ENCODE measurements around the gene BATF2. TPM values are rescaled to one million over a fixed set of nuclear protein-coding genes. Genes with fewer than 3 reads are reported as not detected.
"Not testable (repeated sequence)": the region's sequence is repeated elsewhere in the genome, so short reads cannot be mapped to it uniquely, and the experiment has no call there.

Gene BATF2
- total RNA-seq, 4 donors from 2014 or later, result 0.15 to 0.62 TPM; not detected in 2

DNA sequence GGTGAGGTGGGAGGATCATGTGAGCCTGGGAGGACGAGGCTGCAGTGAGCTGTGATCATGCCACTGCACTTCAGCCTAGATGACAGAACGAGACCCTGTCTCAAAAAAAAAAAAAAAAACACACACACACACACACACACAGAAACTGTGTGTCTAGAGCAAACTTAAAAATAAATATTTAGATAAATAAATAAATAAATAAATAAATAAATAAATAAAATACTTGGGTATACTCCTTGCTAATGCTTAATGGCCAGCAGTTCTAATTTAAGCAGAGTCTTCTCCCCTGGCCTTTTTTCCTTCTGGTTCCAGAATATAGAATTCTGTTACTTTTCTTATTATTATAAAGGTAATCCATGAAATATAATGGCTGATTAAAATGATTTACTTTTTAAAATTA lies 12.1 kb upstream of the BATF2 start:
- DNase-seq (ENCODE audit: low spot score in 2 of 2), result no peak
- intact Hi-C loops (cut with DNase I; ENCODE audit: low total_unique reads), result no loop called here
- no peak for TF ChIP-seq POLR2A (IDR thresholded peaks at IDR 0.05)
- TF ChIP-seq, protein P1, sequence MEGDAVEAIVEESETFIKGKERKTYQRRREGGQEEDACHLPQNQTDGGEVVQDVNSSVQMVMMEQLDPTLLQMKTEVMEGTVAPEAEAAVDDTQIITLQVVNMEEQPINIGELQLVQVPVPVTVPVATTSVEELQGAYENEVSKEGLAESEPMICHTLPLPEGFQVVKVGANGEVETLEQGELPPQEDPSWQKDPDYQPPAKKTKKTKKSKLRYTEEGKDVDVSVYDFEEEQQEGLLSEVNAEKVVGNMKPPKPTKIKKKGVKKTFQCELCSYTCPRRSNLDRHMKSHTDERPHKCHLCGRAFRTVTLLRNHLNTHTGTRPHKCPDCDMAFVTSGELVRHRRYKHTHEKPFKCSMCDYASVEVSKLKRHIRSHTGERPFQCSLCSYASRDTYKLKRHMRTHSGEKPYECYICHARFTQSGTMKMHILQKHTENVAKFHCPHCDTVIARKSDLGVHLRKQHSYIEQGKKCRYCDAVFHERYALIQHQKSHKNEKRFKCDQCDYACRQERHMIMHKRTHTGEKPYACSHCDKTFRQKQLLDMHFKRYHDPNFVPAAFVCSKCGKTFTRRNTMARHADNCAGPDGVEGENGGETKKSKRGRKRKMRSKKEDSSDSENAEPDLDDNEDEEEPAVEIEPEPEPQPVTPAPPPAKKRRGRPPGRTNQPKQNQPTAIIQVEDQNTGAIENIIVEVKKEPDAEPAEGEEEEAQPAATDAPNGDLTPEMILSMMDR (IDR thresholded peaks at IDR 0.05), result no peak
- 85 to 97% methylated on average over 2 of the region's 2 CpGs for WGBS, 2 donors
- H3K4me3 ChIP-seq (ENCODE audit: low read depth, poor library complexity, severe bottlenecking), result no peak overlapping the region

DNA sequence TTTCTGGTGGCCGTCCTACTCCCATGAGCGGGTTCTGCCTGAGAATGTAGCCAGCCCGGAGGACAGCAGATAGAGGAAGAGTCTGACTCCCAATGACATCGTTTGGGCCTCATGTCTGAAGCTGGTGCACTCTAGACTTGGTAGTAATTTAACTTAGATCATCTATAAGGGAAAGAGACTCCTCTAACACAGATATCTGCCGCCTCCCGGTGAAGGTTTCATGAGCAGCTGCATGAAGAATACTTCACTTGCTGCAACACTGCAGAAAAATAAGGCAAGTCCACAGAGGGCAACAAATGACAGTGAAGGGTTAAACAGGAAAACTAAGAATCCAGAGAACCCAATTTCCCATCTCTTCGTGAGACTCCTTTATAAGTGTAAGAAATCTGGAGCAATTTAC lies 11.2 kb upstream of the BATF2 start:
- WGBS, 2 donors, result 68 to 75% methylated on average over 7 of the region's 7 CpGs
- no peak for DNase-seq (ENCODE audit: low spot score in 2 of 2)
- no peak overlapping the region for H3K4me3 ChIP-seq (ENCODE audit: low read depth, poor library complexity, severe bottlenecking)
- intact Hi-C loops (cut with DNase I; ENCODE audit: low total_unique reads), result no loop called here
- no peak for TF ChIP-seq POLR2A (IDR thresholded peaks at IDR 0.05)

DNA sequence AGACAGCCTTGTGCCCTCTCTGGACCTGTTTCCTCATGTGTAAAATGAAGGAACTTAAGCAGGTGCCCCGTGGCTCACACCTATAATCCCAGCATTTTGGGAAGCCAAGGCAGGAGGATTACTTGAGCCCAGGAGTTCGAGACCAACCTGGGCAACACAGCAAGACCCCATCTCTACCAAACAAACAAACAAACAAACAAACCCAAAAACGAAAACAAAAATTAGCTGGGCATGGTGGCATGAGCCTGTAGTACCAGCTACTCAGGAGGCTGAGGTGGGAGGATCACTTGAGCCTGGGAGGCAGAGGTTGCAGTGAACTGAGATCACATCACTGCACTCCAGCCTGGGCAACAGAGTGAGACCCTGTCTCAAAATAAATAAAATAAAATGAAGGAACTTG lies 7.2 kb upstream of the BATF2 start:
- 66 to 69% methylated on average over 3 of the region's 3 CpGs for WGBS, 2 donors
- DNase-seq (ENCODE audit: low spot score in 2 of 2); H3K4me3 ChIP-seq (ENCODE audit: low read depth, poor library complexity, severe bottlenecking); intact Hi-C loops (cut with DNase I; ENCODE audit: low total_unique reads): not testable (repeated sequence)

DNA sequence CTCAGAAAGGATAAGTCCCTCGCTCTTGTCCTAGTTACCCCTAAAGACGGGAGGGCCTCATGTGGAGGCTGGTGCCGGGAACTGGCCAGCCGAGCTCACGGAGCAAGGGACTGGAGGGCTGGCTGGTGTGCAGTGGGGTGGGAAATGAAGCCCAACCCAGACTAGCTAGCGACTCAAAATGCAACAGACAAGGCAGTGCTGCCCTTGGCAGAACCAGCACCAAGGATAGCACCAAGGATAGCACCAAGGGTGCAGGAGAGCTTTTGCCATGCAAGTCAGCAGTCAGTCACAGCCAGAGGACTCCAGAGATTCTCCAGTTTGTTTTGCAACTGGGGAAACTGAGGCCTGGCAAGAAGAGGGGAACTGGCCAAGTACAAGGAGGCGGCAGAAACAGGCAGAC lies 6.5 kb upstream of the BATF2 start:
- H3K4me3 ChIP-seq (ENCODE audit: low read depth, poor library complexity, severe bottlenecking), result no peak overlapping the region
- TF ChIP-seq, protein P1 (IDR thresholded peaks at IDR 0.05), result no peak
- TF ChIP-seq POLR2A (IDR thresholded peaks at IDR 0.05), result no peak
- 75% methylated on average over 7 of the region's 7 CpGs for WGBS, 2 donors
- no peak for DNase-seq (ENCODE audit: low spot score in 2 of 2)
- intact Hi-C loops (cut with DNase I; ENCODE audit: low total_unique reads), result no loop called here

DNA sequence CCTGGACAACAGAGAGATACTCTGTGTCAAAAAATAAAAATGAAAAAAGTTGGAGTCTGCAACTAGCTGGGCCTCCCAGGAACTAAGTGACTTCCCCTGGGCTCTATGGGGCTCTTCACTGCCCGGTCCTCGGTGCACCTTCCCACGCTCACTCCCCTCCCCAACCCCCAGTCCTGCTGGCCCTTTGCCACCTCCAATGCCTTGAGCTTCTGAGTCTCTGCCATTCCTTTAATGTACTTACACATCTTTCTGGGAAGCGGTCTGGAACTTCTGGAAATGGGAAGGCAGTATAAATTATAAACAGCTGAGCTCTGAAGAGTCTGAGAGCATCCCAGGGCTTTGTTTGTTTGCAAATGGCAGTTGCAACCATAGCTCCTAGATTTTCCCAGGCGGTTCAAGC lies 5.9 kb upstream of the BATF2 start:
- WGBS, 2 donors, result 63 to 81% methylated on average over 5 of the region's 5 CpGs
- TF ChIP-seq, protein P1 (IDR thresholded peaks at IDR 0.05), result no peak
- no peak for TF ChIP-seq POLR2A (IDR thresholded peaks at IDR 0.05)
- DNase-seq (ENCODE audit: low spot score in 2 of 2), result no peak
- intact Hi-C loops (cut with DNase I; ENCODE audit: low total_unique reads), result no loop called here
- no peak overlapping the region for H3K4me3 ChIP-seq (ENCODE audit: low read depth, poor library complexity, severe bottlenecking)

DNA sequence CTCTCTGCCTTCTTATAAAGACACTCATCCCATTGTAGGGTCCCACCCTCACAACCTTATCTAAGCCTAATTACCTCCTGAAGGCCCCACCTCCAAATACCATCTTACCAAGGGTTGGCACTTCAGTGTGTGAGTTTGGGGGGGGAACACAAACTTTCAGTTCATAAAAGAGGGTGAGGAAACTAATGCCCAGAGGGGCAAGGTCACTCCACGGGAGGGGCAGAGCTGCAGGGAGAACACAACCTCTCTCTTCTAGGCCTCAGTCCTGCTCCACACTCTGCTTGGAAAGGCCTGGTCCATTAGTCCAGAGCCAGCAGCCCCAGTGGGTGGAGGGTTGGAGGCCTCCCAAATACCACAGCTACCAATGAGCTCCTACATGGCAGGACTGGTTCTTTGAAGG lies 2.7 kb upstream of the BATF2 start:
- DNase-seq (ENCODE audit: low spot score in 2 of 2), result no peak
- WGBS, 2 donors, result 88 to 100% methylated on average over 1 of the region's 1 CpG
- intact Hi-C loops (cut with DNase I; ENCODE audit: low total_unique reads), result no loop called here
- TF ChIP-seq, protein P1 (IDR thresholded peaks at IDR 0.05), result no peak
- TF ChIP-seq POLR2A (IDR thresholded peaks at IDR 0.05), result no peak
- H3K4me3 ChIP-seq (ENCODE audit: low read depth, poor library complexity, severe bottlenecking), result no peak overlapping the region

DNA sequence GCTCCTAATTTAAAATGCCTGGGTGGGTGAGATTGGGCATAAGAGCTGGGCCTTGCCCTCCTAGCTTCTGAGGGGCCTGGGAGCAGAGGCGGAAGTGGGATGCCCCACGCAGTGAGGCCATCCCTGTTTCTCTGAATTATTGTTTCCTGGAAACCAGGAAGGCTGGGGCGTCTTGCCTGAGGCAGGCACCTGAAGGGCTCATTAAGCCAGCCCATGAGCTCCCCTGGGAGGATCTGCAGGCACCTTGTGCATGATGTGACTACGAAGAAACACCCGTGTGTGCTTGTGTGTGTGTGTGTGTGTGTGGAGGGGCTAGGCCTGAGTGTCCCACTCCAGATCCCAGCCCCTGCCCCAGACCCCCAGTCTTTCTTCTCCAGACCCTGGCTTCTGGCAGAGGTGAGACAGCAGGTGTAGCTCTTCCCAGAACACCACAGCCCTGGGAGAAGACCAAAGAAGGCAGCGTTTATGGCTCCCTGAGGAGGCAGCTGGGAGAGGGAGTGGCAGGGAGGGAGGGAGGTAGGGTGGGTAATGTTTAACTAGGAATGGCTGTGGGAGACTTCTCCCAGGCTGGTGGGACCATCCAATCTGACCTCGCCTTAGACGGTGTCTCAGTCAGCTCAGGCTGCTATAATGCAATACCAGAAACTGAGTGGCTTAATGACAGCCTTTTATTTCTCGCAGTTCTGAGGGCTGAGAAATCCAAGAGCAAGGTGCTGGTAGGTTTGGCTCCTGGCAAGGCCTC lies 2.1 kb upstream of the BATF2 start:
- DNase-seq (ENCODE audit: low spot score in 2 of 2), result no peak
- TF ChIP-seq, protein P1 (IDR thresholded peaks at IDR 0.05), result no peak
- no peak for TF ChIP-seq POLR2A (IDR thresholded peaks at IDR 0.05)
- intact Hi-C loops (cut with DNase I; ENCODE audit: low total_unique reads), result no loop called here
- WGBS, 2 donors, result 69 to 76% methylated on average over 9 of the region's 9 CpGs
- no peak overlapping the region for H3K4me3 ChIP-seq (ENCODE audit: low read depth, poor library complexity, severe bottlenecking)

All from lower leg skin (tissue), 4 donors.